NCI-H524 (cell line): ENCODE data around the gene GLOD5.

Experiments used
- DNase-seq, 2 experiments: peaks; one replicate each; lab custom pipeline; 2025; lab: John Stamatoyannopoulos, UW

GLOD5 gene

GRCh38 chrX:48754238-48754637 lies 7.3 kb upstream of the GLOD5 start:
- DNase-seq = no peak

DNA sequence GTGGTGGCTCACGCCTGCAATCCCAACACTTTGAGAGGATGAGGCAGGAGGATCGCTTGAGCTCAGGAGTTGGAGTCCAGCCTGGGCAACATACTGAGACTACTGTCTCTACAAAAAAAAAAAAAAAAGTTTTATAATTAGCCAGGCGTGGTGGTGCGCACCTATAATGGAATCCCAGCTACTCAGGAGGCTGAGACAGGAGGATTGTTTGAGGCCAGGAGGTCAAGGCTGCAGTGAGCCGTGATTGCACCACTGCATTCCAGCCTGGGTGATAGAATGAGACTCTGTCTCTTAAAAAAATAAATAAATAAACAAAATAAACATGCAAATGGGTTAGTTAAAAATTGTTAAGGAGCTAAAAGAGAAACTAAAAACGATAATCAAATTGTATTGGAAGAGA lies 7.7 kb downstream of the GLOD5 start:
- DNase-seq = no peak

DNA sequence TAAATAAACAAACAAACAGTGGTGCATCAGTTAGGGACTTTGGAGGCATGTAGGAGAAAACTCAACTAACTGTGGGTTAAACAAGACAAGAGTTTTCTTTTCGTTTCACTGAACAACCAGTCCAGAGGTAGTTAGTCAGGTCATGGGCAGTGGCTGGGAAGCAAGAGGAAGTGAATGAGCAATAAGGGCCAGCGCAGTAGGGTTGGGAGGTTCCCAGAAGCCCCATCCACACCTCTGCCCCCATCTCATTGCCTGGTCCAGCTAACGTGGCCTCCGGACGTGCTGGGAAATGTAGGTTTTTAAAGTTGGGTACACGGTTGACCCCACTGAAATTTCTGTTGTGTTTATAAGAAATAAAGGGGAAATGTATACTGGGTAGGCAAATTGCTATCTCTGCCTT lies 8.7 kb downstream of the GLOD5 start:
- DNase-seq = no peak

- no peak for DNase-seq
Observed at GRCh38 chrX:48772602-48773001, 11.1 kb downstream of the GLOD5 start.

DNA sequence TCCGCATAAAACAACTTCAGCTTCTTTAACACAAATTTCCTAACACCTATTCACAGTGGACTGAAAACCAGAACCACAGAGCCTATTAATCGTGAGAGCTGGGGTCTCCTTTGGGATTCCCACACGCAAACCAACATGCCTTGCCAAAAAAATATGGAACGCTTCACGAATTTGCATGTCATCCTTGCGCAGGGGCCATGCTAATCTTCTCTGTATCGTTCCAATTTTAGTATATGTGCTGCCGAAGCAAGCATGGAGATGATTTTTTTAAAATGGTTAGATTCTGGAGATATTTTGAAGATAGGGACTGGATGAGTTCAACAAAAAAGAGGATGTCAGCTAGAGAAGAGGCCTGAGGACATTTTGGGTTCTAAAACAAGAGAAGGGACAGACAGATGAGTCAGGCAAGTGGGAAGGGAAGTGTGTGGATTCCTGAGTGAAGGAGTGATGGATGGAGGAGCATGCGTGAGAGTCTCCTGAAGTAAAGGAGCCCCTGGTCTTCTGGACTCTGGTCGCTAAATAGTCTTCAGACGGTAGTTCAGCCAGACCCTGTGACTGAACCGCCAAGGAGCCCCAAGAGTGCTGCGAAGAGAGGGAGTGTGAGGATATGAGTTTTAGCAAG lies 15.4 kb downstream of the GLOD5 start:
- no peak for DNase-seq

DNA sequence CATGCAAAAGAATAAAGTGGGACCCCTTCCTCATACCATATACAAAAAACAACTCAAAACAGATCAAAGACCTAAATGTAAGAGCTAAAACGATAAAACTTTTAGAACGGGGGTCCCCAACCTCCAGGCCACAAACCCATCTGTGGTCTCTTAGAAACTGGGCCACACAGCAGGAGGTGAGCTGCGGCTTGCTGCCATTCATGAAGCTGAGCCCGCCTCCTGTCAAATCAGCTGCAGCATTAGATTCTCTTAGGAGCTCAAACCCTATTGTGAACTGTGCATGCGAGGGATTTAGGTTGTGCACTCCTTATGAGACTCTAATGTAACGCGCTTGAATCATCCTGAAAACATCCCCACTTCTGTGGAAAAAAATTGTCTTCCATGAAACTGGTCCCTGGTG lies 17.9 kb downstream of the GLOD5 start:
- no peak for DNase-seq

DNA sequence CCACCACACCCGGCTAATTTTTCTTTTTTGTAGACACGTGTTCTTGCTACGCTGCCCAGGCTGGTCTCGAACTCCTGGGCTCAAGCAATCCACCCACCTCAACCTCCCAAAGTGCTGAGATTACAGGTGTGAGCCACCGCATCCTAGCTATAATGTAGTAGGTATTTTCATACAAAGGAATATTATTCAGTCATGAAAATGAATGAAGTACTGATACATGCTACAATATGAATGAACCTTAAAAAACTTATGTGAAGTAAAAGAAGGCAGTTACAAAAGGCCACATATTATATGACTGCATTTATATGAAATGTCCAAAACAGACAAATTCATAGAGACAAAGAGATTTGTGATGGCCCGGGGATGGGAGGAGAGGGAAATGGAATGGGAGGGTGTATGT lies 20.2 kb downstream of the GLOD5 start:
- DNase-seq = no peak

DNA sequence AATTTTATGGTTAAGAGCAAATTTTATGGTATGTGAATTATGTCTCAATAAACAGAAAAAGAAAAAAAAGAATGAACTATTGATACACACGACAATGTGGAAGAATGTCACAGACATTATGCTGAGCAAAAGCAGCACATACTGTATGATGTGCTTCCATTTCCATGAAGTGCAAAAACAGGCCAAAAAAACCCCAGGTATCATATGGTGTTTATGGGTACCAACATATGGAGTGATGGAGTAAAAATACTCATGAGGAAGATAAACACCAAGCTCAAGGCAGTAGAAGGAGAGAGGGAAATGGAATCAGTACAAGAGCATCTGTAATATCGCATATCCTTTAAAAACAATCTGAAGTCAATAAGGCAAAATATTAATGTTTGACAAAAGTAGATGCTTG lies 20.7 kb downstream of the GLOD5 start:
- no peak for DNase-seq

DNA sequence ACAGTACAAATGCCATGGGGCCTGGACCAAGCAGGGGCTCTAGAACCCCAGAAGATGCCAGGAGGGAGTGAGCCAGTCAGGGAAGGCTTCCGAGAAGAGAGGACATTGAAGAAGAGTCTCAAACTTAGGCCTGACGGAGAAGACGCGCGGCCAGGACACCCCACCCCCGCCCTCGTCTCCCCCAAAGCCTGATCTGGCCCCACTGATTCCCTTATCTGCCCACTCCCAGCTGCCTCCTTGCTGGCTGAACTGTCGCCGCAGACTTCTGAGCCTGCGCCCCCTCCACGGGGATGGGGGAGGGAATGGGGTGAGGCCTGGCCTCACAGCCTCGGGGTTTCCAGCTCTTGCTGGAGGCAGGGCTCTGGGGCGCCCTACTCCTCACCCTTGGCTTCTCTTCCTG lies 21.2 kb downstream of the GLOD5 start:
- no peak for DNase-seq

GRCh38 chrX:48784726-48785125 lies 23.2 kb downstream of the GLOD5 start:
- DNase-seq = no peak

DNA sequence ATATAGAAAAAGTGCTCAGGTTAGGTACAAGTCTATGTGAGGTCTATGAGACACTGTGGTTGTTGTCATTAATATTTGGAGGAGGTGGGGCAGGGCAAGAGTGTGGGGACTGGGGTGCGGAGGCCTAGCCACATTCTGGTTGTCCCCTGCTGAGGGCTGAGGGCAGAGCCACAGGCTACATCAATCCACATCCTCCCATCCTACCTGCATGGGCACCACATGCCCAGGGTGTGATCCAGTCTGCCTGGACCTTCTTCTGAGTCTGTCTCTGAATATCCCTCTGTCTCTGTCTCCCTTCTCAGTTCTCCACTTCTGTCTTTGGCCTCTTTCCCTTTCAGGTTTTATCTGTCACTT lies 23.6 kb downstream of the GLOD5 start:
- no peak for DNase-seq

DNA sequence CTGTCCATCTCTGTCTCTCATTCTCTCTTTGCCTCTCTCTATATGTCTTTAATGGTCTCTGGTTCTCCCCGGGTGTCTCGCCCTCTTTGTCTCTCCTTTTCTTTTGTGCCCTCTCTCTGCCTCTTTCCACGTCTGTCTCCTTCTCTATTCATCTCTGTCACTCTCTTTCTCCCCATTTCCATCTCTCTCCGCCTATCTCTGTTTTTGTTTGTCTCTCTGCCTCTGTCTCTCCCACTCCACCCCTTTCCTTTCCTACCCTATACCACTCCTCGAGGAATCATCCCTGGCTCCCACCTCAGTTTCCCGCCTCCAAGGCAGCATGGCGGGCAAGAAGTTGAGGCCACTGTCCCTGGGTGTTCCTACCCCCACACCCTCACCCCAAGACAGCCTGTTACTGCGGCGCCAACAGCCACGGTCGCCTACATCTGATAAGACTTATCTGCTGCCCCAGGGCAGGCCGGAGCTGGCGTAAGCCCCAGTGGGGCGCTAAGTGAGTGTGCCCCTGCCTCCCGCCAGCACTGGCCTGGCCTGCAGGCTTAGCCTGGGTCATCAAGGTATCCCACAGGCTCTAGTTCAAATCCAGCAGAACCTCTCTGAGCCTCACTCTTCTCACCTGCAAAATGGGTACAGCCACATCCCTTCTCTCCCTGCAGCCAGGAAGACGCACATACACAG lies 24.1 kb downstream of the GLOD5 start:
- no peak for DNase-seq

DNA sequence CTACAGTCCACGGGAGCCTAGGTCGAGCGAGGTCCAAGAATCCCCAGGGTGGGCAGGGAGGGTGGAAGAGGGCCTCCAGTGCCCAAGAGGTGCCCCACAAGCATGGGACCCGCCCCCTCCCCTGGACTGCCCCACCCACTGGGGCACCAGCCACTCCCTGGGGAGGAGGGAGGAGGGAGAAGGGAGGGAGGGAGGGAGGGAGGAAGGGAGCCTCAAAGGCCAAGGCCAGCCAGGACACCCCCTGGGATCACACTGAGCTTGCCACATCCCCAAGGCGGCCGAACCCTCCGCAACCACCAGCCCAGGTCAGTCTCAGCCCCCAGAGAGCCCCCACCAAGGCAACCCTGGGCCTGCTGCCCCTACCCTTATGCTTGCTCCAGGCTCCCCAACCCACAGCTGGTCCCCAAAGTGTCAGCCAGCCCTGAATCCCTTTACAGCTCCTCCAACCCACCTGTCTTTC lies 24.8 kb downstream of the GLOD5 start, which contains the start of gene GATA1:
Gene GATA1, plus strand, starts transcription at position 250 of the 460 bp plus-strand sequence. CDS start 4,520 bp downstream, outside the sequence.
- no peak for DNase-seq

DNA sequence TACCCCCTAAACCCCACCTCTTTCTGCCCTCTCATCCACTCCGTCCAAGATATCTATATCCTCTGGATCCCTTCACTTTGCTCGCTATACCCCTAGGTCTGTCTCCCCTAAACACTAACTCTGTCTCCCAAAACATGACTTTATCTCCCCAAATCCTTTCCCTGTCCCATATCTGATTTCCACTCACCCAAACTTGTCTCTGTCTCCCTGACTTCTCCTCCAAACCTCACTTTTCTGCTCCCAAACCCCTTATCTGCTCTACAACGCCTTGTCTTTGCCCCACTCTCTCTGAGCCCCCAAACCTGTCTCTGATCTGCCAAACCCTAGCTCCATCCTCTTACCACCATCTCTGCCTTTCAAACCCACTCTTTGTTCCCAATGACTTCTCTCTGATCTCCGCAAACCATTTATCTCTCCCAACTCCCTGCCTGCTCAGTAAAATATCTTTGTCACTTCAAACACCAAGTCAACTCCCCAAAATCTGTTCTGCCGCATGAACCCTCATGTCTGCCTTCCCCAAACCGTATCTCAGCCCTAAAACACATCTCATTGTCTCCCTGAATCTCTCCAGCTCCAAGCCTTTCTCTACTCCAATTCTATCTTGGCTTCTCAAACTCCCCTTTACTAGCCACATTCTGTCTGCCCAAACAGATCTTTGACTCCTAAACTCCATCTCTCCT lies 25.4 kb downstream of the GLOD5 start:
- DNase-seq = no peak

DNA sequence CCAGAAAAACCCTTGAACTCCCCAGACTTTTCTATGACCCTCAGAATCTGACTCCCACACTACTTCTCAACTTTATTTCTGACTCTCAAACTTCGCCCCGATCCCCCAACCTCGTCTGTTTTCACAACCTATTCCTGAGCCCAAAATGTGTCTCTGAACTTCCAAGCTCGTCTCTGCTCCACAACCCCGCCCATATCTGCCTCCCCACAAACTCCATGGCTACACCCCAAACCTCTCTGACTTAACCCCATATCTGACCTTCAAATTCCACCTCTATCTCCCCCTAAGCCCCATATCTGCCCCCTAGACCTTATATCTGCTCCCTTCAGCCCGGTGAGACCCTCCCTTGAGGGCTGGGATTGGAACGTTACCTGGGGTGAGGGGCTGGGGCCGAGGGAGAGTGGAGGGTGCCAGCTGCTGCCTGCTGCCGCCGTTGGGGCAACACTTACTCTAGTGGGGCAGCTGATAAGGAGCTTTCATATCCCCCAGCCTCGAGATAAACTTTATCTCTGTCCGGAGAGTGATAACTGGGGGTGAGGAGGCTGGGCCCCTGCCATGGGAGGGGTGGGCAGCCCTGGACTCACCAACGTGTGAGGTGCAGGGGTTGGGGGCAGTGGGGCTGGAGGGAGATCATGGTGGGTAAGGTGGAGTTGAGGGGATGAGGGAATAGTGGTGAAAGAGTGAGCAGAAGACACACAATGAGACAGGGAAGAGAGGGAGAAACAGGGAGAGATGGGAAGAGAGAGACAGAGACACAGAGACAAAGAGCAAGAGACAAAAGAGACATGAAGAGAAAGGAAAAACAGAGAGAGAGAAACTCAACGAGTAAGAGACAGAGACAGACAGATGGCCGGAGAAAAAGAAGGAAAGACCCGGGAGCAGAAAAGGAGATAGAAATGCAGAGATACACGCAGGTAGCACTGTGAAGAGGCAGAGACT lies 26.2 kb downstream of the GLOD5 start:
- no peak for DNase-seq

GRCh38 chrX:48789366-48790220 lies 28.0 kb downstream of the GLOD5 start:
- DNase-seq = no peak

GRCh38 chrX:48790477-48790876 lies 28.9 kb downstream of the GLOD5 start:
- DNase-seq = no peak

DNA sequence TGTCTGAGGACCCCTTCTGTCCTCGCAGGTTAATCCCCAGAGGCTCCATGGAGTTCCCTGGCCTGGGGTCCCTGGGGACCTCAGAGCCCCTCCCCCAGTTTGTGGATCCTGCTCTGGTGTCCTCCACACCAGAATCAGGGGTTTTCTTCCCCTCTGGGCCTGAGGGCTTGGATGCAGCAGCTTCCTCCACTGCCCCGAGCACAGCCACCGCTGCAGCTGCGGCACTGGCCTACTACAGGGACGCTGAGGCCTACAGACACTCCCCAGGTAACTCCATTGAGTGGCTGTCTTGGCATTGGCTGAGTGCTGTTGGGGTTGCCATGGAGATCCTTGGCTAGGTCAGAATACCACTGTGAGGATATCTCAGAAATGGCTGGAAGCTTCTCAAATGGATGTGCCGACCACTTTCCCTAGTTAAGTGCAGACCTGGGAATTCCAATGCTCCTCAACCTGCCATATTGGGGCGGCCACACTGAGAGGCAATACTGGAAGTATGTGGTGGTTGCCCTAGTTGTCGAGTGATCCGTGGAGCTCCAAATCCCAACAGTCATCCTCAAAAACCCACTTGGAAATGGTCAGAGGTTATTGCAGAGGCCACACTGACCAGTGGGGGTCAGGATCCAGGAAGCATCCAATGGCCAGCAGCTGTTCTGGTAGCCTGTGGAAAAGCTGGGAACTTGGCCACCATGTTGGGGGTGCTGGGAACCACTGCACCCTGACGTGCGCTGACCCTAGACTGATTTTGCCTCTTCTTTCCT lies 29.7 kb downstream of the GLOD5 start:
- no peak for DNase-seq

- no peak for DNase-seq
Observed at GRCh38 chrX:48792219-48792618, 30.7 kb downstream of the GLOD5 start.

DNA sequence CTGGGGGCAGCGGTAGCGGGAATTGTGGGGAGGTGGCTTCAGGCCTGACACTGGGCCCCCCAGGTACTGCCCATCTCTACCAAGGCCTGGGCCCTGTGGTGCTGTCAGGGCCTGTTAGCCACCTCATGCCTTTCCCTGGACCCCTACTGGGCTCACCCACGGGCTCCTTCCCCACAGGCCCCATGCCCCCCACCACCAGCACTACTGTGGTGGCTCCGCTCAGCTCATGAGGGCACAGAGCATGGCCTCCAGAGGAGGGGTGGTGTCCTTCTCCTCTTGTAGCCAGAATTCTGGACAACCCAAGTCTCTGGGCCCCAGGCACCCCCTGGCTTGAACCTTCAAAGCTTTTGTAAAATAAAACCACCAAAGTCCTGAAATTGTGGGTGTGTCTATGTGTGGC lies 32.4 kb downstream of the GLOD5 start:
- DNase-seq = no peak
